ENCODE measurements around the gene KCNN1.

Gene KCNN1

GRCh38 chr19:17969096-17969792, 2.3 kb downstream of the KCNN1 start:
- no peak for TF ChIP-seq CTCF (IDR thresholded peaks at IDR 0.05)

GRCh38 chr19:17972230-17972629, 5.3 kb downstream of the KCNN1 start:
- TF ChIP-seq CTCF (IDR thresholded peaks at IDR 0.05): no peak

- TF ChIP-seq CTCF (IDR thresholded peaks at IDR 0.05): no peak
Measured at GRCh38 chr19:17973759-17974158, 6.9 kb downstream of the KCNN1 start.

GRCh38 chr19:17974551-17974950, 7.6 kb downstream of the KCNN1 start:
- TF ChIP-seq CTCF (IDR thresholded peaks at IDR 0.05): no peak

- no peak for TF ChIP-seq CTCF (IDR thresholded peaks at IDR 0.05)
Measured at GRCh38 chr19:17975032-17975431, 8.1 kb downstream of the KCNN1 start.

GRCh38 chr19:17977021-17977420, 10.1 kb downstream of the KCNN1 start:
- TF ChIP-seq CTCF (IDR thresholded peaks at IDR 0.05): no peak

GRCh38 chr19:17977488-17977887, 10.6 kb downstream of the KCNN1 start:
- TF ChIP-seq CTCF (IDR thresholded peaks at IDR 0.05): no peak

- no peak for TF ChIP-seq CTCF (IDR thresholded peaks at IDR 0.05)
Measured at GRCh38 chr19:17981611-17982010, 14.7 kb downstream of the KCNN1 start.
